Activated T-helper 1 cell treated with anti-CD3 and anti-CD28 coated beads, Interleukin-12 subunit alpha, Interleukin-12 subunit beta, Interleukin-2, Interleukin-4 antibody, amounts not matched to agents 30 ng/mL and 10 ng/mL and 1 ng/mL, durations not matched to agents 14 hours and 24 hours and 36 hours (primary cell): ENCODE results near the gene DGCR6L. TPM values are rescaled to one million over a fixed set of nuclear protein-coding genes. Genes with fewer than 3 reads are reported as not detected.
"Not testable (repeated sequence)": the region's sequence is repeated elsewhere in the genome, so short reads cannot be mapped to it uniquely, and the experiment has no call there.

Experiments used
- DNase-seq: peaks from one replicate; pipeline ENCODE4 v3.0.0; 2021; ENCODE audit warnings: low spot score
- H3K27ac Mint-ChIP-seq: one replicate; pipeline ENCODE4 v1.8.0; 2021; ENCODE audit warnings: mild to moderate bottlenecking, mixed read lengths
- H3K27me3 Mint-ChIP-seq: one replicate; pipeline ENCODE4 v1.8.0; 2022; ENCODE audit warnings: mild to moderate bottlenecking, moderate library complexity, mixed read lengths; ENCODE audit not compliant: insufficient read depth
- H3K36me3 Mint-ChIP-seq: one replicate; pipeline ENCODE4 v1.8.0; 2021; ENCODE audit warnings: low read depth, mixed read lengths
- H3K4me1 Mint-ChIP-seq: one replicate; pipeline ENCODE4 v1.8.0; 2021; ENCODE audit warnings: low read depth, mixed read lengths
- H3K4me3 Mint-ChIP-seq: one replicate; pipeline ENCODE4 v1.8.0; 2021; ENCODE audit warnings: mild to moderate bottlenecking, moderate library complexity, mixed read lengths
- H3K9me3 Mint-ChIP-seq: one replicate; pipeline ENCODE4 v1.8.0; 2021; ENCODE audit warnings: mixed read lengths
- intact Hi-C: fragments of 100-400 bp; cut with micrococcal nuclease; formaldehyde crosslinking; loops from one replicate; pipeline ENCODE4 v1.15.1; 2024
- total RNA-seq: library from RNA; stranded (reverse); gene quantifications from 2 replicates; pipeline ENCODE4 v1.2.3, GENCODE V29; 2022

Gene DGCR6L
- total RNA-seq, 1 donor from 2014 or later: 40.6 TPM

DNA sequence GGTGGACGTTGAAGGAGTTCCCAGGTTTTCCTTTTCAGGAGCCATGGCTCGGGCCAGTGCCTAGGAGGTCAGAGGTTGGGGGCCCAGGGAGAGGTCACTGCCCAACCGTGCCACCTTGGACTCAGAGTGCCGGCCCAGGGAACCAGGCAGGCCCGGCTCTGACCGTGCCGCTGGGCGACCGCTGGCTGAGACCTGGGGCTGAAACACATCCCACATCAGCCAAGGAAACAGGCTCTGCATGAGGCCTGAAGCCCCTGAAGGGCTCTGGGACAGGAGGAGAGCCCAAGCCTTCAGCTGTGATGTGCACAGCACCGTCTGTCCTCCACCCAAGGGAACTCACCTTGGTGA is 29.8 kb downstream of the DGCR6L start:
- Mint-ChIP-seq H3K4me3 (no peak overlapping the region), H3K36me3 (no peaks in the 10 kb centered on the region), H3K4me1 (no peaks in the 10 kb centered on the region), H3K27ac (no peak overlapping the region), H3K9me3 (no peaks in the 10 kb centered on the region), H3K27me3 (peaks cover 7% of the 10 kb centered on the region)
- intact Hi-C loops: no loop called here
- no peak for DNase-seq

GRCh38 chr22:20289182-20290044 is 30.4 kb downstream of the DGCR6L start:
- H3K4me3 Mint-ChIP-seq, H3K9me3 Mint-ChIP-seq, H3K36me3 Mint-ChIP-seq, H3K4me1 Mint-ChIP-seq, H3K27ac Mint-ChIP-seq, H3K27me3 Mint-ChIP-seq, DNase-seq, intact Hi-C loops: not testable (repeated sequence)

GRCh38 chr22:20286784-20287423 is 33.0 kb downstream of the DGCR6L start:
- H3K4me1 Mint-ChIP-seq, H3K4me3 Mint-ChIP-seq, intact Hi-C loops, H3K36me3 Mint-ChIP-seq, DNase-seq, H3K9me3 Mint-ChIP-seq, H3K27ac Mint-ChIP-seq, H3K27me3 Mint-ChIP-seq: not testable (repeated sequence)

- H3K4me3 Mint-ChIP-seq, H3K36me3 Mint-ChIP-seq, H3K9me3 Mint-ChIP-seq, H3K27me3 Mint-ChIP-seq, intact Hi-C loops, DNase-seq, H3K4me1 Mint-ChIP-seq, H3K27ac Mint-ChIP-seq: not testable (repeated sequence)
Measured at GRCh38 chr22:20286312-20286660, 33.6 kb downstream of the DGCR6L start.

- H3K27me3 Mint-ChIP-seq, H3K36me3 Mint-ChIP-seq, H3K27ac Mint-ChIP-seq, H3K4me1 Mint-ChIP-seq, H3K9me3 Mint-ChIP-seq, H3K4me3 Mint-ChIP-seq: not testable (repeated sequence)
- intact Hi-C loops: loop anchor here (1.0 to 2.0 kb wide), 2 partner anchors 128 to 315 kb away; no protein-coding TSS in a partner anchor
- peak; percentile 68 for DNase-seq
Measured at GRCh38 chr22:20285473-20286311, 34.2 kb downstream of the DGCR6L start.

- H3K27me3 Mint-ChIP-seq: no peaks in the 10 kb centered on the region
- DNase-seq: no peak
- no peaks in the 10 kb centered on the region for H3K9me3 Mint-ChIP-seq
- H3K27ac Mint-ChIP-seq: no peak overlapping the region
- intact Hi-C loops: loop anchor here (1.0 to 2.0 kb wide), 2 partner anchors 127 to 314 kb away; no protein-coding TSS in a partner anchor
- H3K4me1 Mint-ChIP-seq: no peaks in the 10 kb centered on the region
- H3K4me3 Mint-ChIP-seq: no peak overlapping the region
- no peaks in the 10 kb centered on the region for H3K36me3 Mint-ChIP-seq
Measured at GRCh38 chr22:20284471-20285086, 35.3 kb downstream of the DGCR6L start.

DNA sequence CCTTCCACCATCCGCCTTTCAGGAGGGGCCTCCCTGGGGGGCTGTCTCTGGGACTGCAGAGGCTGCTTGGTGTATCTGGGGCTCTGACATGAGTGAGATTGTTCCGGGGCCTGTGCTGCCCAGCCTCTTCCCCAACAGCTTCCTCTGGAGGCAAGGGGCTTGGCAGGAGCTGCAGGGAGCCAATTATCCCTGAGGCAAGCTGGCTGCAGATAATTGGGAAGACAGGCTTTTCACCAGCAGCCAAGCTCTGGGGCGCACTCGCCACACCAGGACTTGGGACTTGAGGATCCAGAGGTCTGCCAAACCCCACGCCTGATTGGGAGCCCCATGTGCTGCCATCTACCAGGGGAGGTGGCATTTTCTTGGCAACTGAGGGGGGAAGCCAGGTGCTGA is 36.2 kb downstream of the DGCR6L start:
- Mint-ChIP-seq H3K4me1 (no peaks in the 10 kb centered on the region), H3K9me3 (no peaks in the 10 kb centered on the region), H3K36me3 (no peaks in the 10 kb centered on the region), H3K4me3 (no peak overlapping the region), H3K27ac (no peak overlapping the region), H3K27me3 (no peaks in the 10 kb centered on the region)
- no peak for DNase-seq
- intact Hi-C loops: loop anchor here (2.0 kb wide), 1 partner anchor 313 kb away; no protein-coding TSS in a partner anchor

GRCh38 chr22:20282901-20283673 is 36.8 kb downstream of the DGCR6L start:
- Mint-ChIP-seq H3K27ac (no peak overlapping the region), H3K4me3 (no peak overlapping the region), H3K9me3 (no peaks in the 10 kb centered on the region), H3K27me3 (no peaks in the 10 kb centered on the region), H3K36me3 (no peaks in the 10 kb centered on the region), H3K4me1 (no peaks in the 10 kb centered on the region)
- no peak for DNase-seq
- intact Hi-C loops: no loop called here

- Mint-ChIP-seq H3K9me3 (no peaks in the 10 kb centered on the region), H3K27me3 (no peaks in the 10 kb centered on the region), H3K4me1 (no peaks in the 10 kb centered on the region), H3K4me3 (no peak overlapping the region), H3K36me3 (no peaks in the 10 kb centered on the region), H3K27ac (no peak overlapping the region)
- intact Hi-C loops: no loop called here
- DNase-seq: no peak
Measured at GRCh38 chr22:20281891-20282290, 38.0 kb downstream of the DGCR6L start.

- H3K4me3 Mint-ChIP-seq, H3K9me3 Mint-ChIP-seq, H3K4me1 Mint-ChIP-seq, H3K27ac Mint-ChIP-seq, H3K27me3 Mint-ChIP-seq, intact Hi-C loops, DNase-seq, H3K36me3 Mint-ChIP-seq: not testable (repeated sequence)
Measured at GRCh38 chr22:20281473-20281872, 38.4 kb downstream of the DGCR6L start.

GRCh38 chr22:20280866-20281265 is 39.0 kb downstream of the DGCR6L start:
- intact Hi-C loops: no loop called here

GRCh38 chr22:20280163-20280562 is 39.7 kb downstream of the DGCR6L start:
- H3K36me3 Mint-ChIP-seq, intact Hi-C loops, DNase-seq, H3K27me3 Mint-ChIP-seq, H3K4me3 Mint-ChIP-seq, H3K9me3 Mint-ChIP-seq, H3K27ac Mint-ChIP-seq, H3K4me1 Mint-ChIP-seq: not testable (repeated sequence)

More at GRCh38 chr22:20280866-20281265, 39.0 kb downstream of the DGCR6L start:
- Mint-ChIP-seq H3K4me3 (no peak overlapping the region), H3K9me3 (no peaks in the 10 kb centered on the region), H3K4me1 (no peaks in the 10 kb centered on the region), H3K27me3 (peaks cover 1% of the 10 kb centered on the region), H3K36me3 (no peaks in the 10 kb centered on the region), H3K27ac (no peak overlapping the region)
- no peak for DNase-seq
